H9 (cell line): ENCODE data around the gene FGF3. TPM values are rescaled to one million over a fixed set of nuclear protein-coding genes. Genes with fewer than 3 reads are reported as not detected.

Experiments
- DNase-seq: peaks from one replicate; pipeline ENCODE4 v3.0.0-alpha.2; 2017
- H2AFZ ChIP-seq: one replicate; pipeline ENCODE4 v1.6.1; 2013; ENCODE audit warnings: mild to moderate bottlenecking, low read length, control low read depth, moderate library complexity
- H2AK5ac ChIP-seq: 2 replicates; pipeline ENCODE4 v1.6.1; 2013; ENCODE audit warnings: low read length, control low read depth, mixed read lengths; ENCODE audit not compliant: insufficient read length
- H2BK120ac ChIP-seq: one replicate; pipeline ENCODE4 v1.6.1; 2013; ENCODE audit warnings: low read depth, mild to moderate bottlenecking, low read length, control low read depth, inconsistent platforms; ENCODE audit not compliant: poor library complexity, severe bottlenecking
- H2BK12ac ChIP-seq: 2 replicates; pipeline ENCODE4 v1.6.1; 2013; ENCODE audit warnings: low read length, control low read depth, mixed read lengths, low read depth; ENCODE audit not compliant: insufficient read length
- H2BK15ac ChIP-seq: 2 replicates; pipeline ENCODE4 v1.6.1; 2013; ENCODE audit warnings: low read depth, low read length, control low read depth
- H2BK20ac ChIP-seq: one replicate; pipeline ENCODE4 v1.6.1; 2013; ENCODE audit warnings: low read depth, mild to moderate bottlenecking, low read length, control low read depth, inconsistent platforms; ENCODE audit not compliant: poor library complexity, severe bottlenecking
- H2BK5ac ChIP-seq: 2 replicates; pipeline ENCODE4 v1.6.1; 2013; ENCODE audit warnings: low read length, control low read depth, mixed read lengths; ENCODE audit not compliant: insufficient read length
- H3K14ac ChIP-seq: 2 replicates; pipeline ENCODE4 v1.6.1; 2013; ENCODE audit warnings: low read length, control low read depth; ENCODE audit not compliant: insufficient read depth
- H3K18ac ChIP-seq: 2 replicates; pipeline ENCODE4 v1.6.1; 2013; ENCODE audit warnings: low read depth, mild to moderate bottlenecking, mixed read lengths, low read length, control low read depth; ENCODE audit not compliant: insufficient read length
- H3K23ac ChIP-seq: 2 replicates; pipeline ENCODE4 v1.6.1; 2013; ENCODE audit warnings: low read length, control low read depth, mixed read lengths, low read depth; ENCODE audit not compliant: insufficient read length
- H3K23me2 ChIP-seq: 2 replicates; pipeline ENCODE4 v1.6.1; 2013; ENCODE audit warnings: low read depth, mild to moderate bottlenecking, mixed read lengths, low read length, control low read depth; ENCODE audit not compliant: insufficient read length, poor library complexity, severe bottlenecking
- H3K27ac ChIP-seq: 2 replicates; pipeline ENCODE4 v1.5.1; 2013; ENCODE audit warnings: low read length, control low read depth, mixed read lengths, low read depth; ENCODE audit not compliant: insufficient read length
- H3K27me3 ChIP-seq: 2 replicates; pipeline ENCODE4 v1.6.1; 2013; ENCODE audit warnings: low read length, control low read depth, inconsistent platforms; ENCODE audit not compliant: insufficient read depth
- H3K4ac ChIP-seq: 2 replicates; pipeline ENCODE4 v1.6.1; 2013; ENCODE audit warnings: low read depth, mild to moderate bottlenecking, control low read depth, inconsistent platforms, low read length, moderate library complexity
- H3K4me1 ChIP-seq: 2 replicates; pipeline ENCODE4 v1.6.1; 2013; ENCODE audit warnings: low read length, control low read depth, inconsistent platforms; ENCODE audit not compliant: insufficient read depth
- H3K4me2 ChIP-seq: 2 replicates; pipeline ENCODE4 v1.6.1; 2013; ENCODE audit warnings: low read length, control low read depth, mixed read lengths; ENCODE audit not compliant: insufficient read length, insufficient read depth
- H3K56ac ChIP-seq: 2 replicates; pipeline ENCODE4 v1.6.1; 2013; ENCODE audit warnings: low read depth, mild to moderate bottlenecking, mixed read lengths, low read length, control low read depth; ENCODE audit not compliant: insufficient read length
- H3K79me1 ChIP-seq: 2 replicates; pipeline ENCODE4 v1.6.1; 2013; ENCODE audit warnings: low read depth, mild to moderate bottlenecking, moderate library complexity, low read length, control low read depth, inconsistent platforms; ENCODE audit not compliant: insufficient read depth, poor library complexity, severe bottlenecking
- H3K79me2 ChIP-seq: 2 replicates; pipeline ENCODE4 v1.6.1; 2013; ENCODE audit warnings: low read length, control low read depth, inconsistent platforms; ENCODE audit not compliant: insufficient read depth
- H3K9ac ChIP-seq: 2 replicates; pipeline ENCODE4 v1.6.1; 2013; ENCODE audit warnings: low read length, control low read depth, mixed read lengths; ENCODE audit not compliant: insufficient read length; ENCODE audit errors: extremely low read depth
- H3K9me3 ChIP-seq: one replicate; pipeline ENCODE4 v1.6.1; 2013; ENCODE audit warnings: low read depth, low read length, inconsistent platforms; ENCODE audit not compliant: control insufficient read depth
- H3T11ph ChIP-seq: one replicate; pipeline ENCODE4 v1.6.1; 2013; ENCODE audit warnings: mild to moderate bottlenecking, low read length, control low read depth, inconsistent platforms
- H4K20me1 ChIP-seq: one replicate; pipeline ENCODE4 v1.6.1; 2013; ENCODE audit not compliant: control insufficient read depth, insufficient read length, insufficient read depth
- H4K5ac ChIP-seq: 2 replicates; pipeline ENCODE4 v1.6.1; 2013; ENCODE audit warnings: low read depth, mild to moderate bottlenecking, mixed read lengths, low read length, control low read depth; ENCODE audit not compliant: insufficient read length
- H4K8ac ChIP-seq: replicated peaks from 2 replicates; pipeline ENCODE4 v1.6.1; 2013; ENCODE audit warnings: low read length, control low read depth, mixed read lengths, low read depth; ENCODE audit not compliant: insufficient read length
- H4K91ac ChIP-seq: 2 replicates; pipeline ENCODE4 v1.6.1; 2013; ENCODE audit warnings: low read depth, mild to moderate bottlenecking, moderate library complexity, mixed read lengths, low read length, control low read depth; ENCODE audit not compliant: insufficient read length
- H3K27ac Mint-ChIP-seq, 3 experiments: 2 replicates in 2 of 3; 3 replicates in 1 of 3; pipeline ENCODE4 v1.8.0; 2020 to 2021; ENCODE audit warnings: mixed read lengths in 3 of 3, mild to moderate bottlenecking in 1 of 3, moderate library complexity in 1 of 3
- H3K27me3 Mint-ChIP-seq: 2 replicates; pipeline ENCODE4 v1.8.0; 2021; ENCODE audit warnings: low read depth, mild to moderate bottlenecking, moderate library complexity, mixed read lengths
- H3K36me3 Mint-ChIP-seq, 3 experiments: 2 replicates in 2 of 3; 3 replicates in 1 of 3; pipeline ENCODE4 v1.8.0; 2020 to 2021; ENCODE audit warnings: low read depth in 3 of 3, mixed read lengths in 3 of 3; ENCODE audit not compliant: insufficient read depth in 1 of 3
- H3K4me1 Mint-ChIP-seq, 2 experiments: 2 replicates each; pipeline ENCODE4 v1.8.0; 2020; ENCODE audit warnings: mixed read lengths in 2 of 2
- H3K4me3 Mint-ChIP-seq, 2 experiments: 2 replicates in 1 of 2; 3 replicates in 1 of 2; pipeline ENCODE4 v1.8.0; 2020 to 2021; ENCODE audit warnings: mild to moderate bottlenecking in 2 of 2, mixed read lengths in 2 of 2, moderate library complexity in 1 of 2
- H3K9me3 Mint-ChIP-seq, 2 experiments: 2 replicates in 1 of 2; 3 replicates in 1 of 2; pipeline ENCODE4 v1.8.0; 2020; ENCODE audit warnings: mild to moderate bottlenecking in 2 of 2, mixed read lengths in 2 of 2, moderate library complexity in 1 of 2
- WGBS: extraction: QIAGEN DNeasy Blood & Tissue Kit; methylation state at CpG from one replicate; pipeline ENCODE4 v1.1.7; 2013; ENCODE audit warnings: missing lambda C conversion rate, low lambda C conversion rate, mixed read lengths; ENCODE audit not compliant: insufficient read length; ENCODE audit errors: extremely low coverage; 5-methylcytosine and 5-hydroxymethylcytosine counted together
- total RNA-seq: library from RNA; stranded (reverse); gene quantifications from 2 replicates; pipeline ENCODE4 v1.2.1, GENCODE V29; 2021
- TF ChIP-seq, protein P1 (sequence below): fragments of 200-600 bp; sonication (generic); conservative IDR thresholded peaks from 3 replicates; pipeline ENCODE4 v1.8.0; 2021; ENCODE audit warnings: antibody characterized with exemption, mild to moderate bottlenecking

Gene FGF3
- total RNA-seq, 1 experiment from 2014 or later, result not detected

DNA sequence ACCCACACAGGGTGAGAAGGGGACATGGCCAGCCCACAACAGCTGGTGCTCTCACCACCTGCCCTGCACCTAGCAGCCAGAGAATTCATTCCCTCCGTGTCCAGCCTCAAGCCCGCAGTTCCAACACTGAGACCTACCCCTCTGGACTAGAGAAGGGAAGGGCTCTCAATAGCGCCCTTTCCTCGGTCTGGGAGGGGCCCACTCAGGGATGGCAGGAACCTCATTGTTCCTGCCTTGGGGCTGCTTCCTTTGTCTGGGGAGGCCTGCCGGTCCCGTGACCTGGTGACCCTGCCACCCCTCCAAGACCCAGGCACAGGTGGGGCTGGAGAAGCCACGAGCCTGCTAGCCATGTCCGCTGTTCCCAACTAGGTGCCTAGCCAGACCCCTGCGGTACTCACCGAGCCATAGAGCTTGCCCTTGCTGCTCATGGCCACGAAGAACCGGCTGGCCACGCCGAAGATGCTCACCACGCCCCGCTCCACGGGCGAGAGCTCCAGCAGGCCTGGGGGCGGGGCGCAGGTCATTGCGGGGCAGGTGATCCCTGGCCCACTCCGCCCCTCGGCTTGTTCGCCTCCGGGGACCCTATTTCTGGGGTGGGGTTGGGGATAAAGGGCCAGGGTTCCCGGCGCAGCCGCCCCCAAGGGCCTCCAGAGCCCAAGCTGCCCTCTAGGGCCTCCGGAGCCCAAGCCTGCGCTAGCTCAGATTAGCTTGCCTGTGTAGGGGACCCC is 45.4 kb downstream of the FGF3 start:
- no peak overlapping the region for H2BK5ac ChIP-seq
- no CpG with 5 or more reads among the region's 30 CpGs for WGBS
- no peak overlapping the region for H3T11ph ChIP-seq
- Mint-ChIP-seq H3K9me3 (peaks cover 3 to 4% of the 10 kb centered on the region in 2 experiments; a peak in 2 of 5 replicates), H3K36me3 (peaks cover 0 to 5% (median 0%) of the 10 kb centered on the region in 3 experiments; a peak in 2 of 7 replicates), H3K27ac (no peak overlapping the region), H3K4me3 (peak overlapping the region; percentile 8 to 29; a peak in 1 of 5 replicates), H3K27me3 (peaks cover 58% of the 10 kb centered on the region), H3K4me1 (peaks cover 34 to 48% of the 10 kb centered on the region in 2 experiments)
- H4K91ac ChIP-seq, result no peak overlapping the region
- no peak overlapping the region for H2AK5ac ChIP-seq
- H3K14ac ChIP-seq, result no peak overlapping the region; the same call in 1 of the 2 replicates
- no peak overlapping the region for H2AFZ ChIP-seq
- H2BK20ac ChIP-seq, result no peak overlapping the region
- no peak overlapping the region for H4K8ac ChIP-seq
- TF ChIP-seq, protein P1, sequence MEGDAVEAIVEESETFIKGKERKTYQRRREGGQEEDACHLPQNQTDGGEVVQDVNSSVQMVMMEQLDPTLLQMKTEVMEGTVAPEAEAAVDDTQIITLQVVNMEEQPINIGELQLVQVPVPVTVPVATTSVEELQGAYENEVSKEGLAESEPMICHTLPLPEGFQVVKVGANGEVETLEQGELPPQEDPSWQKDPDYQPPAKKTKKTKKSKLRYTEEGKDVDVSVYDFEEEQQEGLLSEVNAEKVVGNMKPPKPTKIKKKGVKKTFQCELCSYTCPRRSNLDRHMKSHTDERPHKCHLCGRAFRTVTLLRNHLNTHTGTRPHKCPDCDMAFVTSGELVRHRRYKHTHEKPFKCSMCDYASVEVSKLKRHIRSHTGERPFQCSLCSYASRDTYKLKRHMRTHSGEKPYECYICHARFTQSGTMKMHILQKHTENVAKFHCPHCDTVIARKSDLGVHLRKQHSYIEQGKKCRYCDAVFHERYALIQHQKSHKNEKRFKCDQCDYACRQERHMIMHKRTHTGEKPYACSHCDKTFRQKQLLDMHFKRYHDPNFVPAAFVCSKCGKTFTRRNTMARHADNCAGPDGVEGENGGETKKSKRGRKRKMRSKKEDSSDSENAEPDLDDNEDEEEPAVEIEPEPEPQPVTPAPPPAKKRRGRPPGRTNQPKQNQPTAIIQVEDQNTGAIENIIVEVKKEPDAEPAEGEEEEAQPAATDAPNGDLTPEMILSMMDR, result no peak
- H3K4me1 ChIP-seq, result peaks cover 13% of the 10 kb centered on the region; the same call in 1 of the 2 replicates
- H3K23me2 ChIP-seq, result peaks cover 4% of the 10 kb centered on the region
- no peak overlapping the region for H3K27ac ChIP-seq
- H3K27me3 ChIP-seq, result peaks cover 21% of the 10 kb centered on the region
- H3K79me1 ChIP-seq, result no peaks in the 10 kb centered on the region
- no peak overlapping the region for H2BK15ac ChIP-seq
- no peak overlapping the region for H4K5ac ChIP-seq
- H3K56ac ChIP-seq, result no peak overlapping the region
- no peak for DNase-seq
- H2BK12ac ChIP-seq, result no peak overlapping the region
- H3K79me2 ChIP-seq, result no peaks in the 10 kb centered on the region
- H3K18ac ChIP-seq, result no peak overlapping the region
- no peak overlapping the region for H3K9ac ChIP-seq
- H4K20me1 ChIP-seq, result no peaks in the 10 kb centered on the region
- H3K4me2 ChIP-seq, result peak overlapping the region; percentile 63
- no peaks in the 10 kb centered on the region for H3K9me3 ChIP-seq
- H2BK120ac ChIP-seq, result no peak overlapping the region
- no peak overlapping the region for H3K23ac ChIP-seq
- H3K4ac ChIP-seq, result no peak overlapping the region
